Vagina (tissue), 2 donors: ENCODE results near the gene ADRM1.

Source experiments
- CTCF ChIP-seq, 3 experiments: fragments of 450-650 bp in 2 of 3; fragments of 200-600 bp in 1 of 3; sonication (generic) in 1 of 3; IDR thresholded peaks; one replicate each; pipeline ENCODE4 v1.5.1; 2017 to 2019; ENCODE audit warnings: antibody characterized with exemption in 3 of 3, mild to moderate bottlenecking in 2 of 3, moderate library complexity in 2 of 3
- POLR2A ChIP-seq, 2 donors: fragments of 450-650 bp; IDR thresholded peaks; one replicate each; pipeline ENCODE4 v1.6.1; 2017; ENCODE audit warnings: antibody characterized with exemption in 2 of 2, mild to moderate bottlenecking in 2 of 2, moderate library complexity in 2 of 2
- POLR2AphosphoS5 ChIP-seq, 2 donors: sonication (generic); formaldehyde crosslinking; IDR thresholded peaks; one replicate each; pipeline ENCODE4 v1.9.0; 2017; ENCODE audit warnings: antibody characterized with exemption in 2 of 2, mild to moderate bottlenecking in 2 of 2, low read depth in 1 of 2; ENCODE audit not compliant: insufficient read depth in 1 of 2

- TF ChIP-seq CTCF (IDR thresholded peaks at IDR 0.05) (no peak), POLR2A (IDR thresholded peaks at IDR 0.05) (no peak), POLR2AphosphoS5 (IDR thresholded peaks at IDR 0.05; ENCODE audit: insufficient read depth in 1 of 2, low read depth in 1 of 2) (no peak)
These were observed 18.3 kb upstream of the ADRM1 start for GRCh38 chr20:62284448-62284847.
